Measurements from ENCODE around the gene CARS2. TPM values are rescaled to one million over a fixed set of nuclear protein-coding genes. Genes with fewer than 3 reads are reported as not detected.

Gene CARS2
- total RNA-seq, 1 experiment from 2014 or later, result 52.9 TPM

DNA sequence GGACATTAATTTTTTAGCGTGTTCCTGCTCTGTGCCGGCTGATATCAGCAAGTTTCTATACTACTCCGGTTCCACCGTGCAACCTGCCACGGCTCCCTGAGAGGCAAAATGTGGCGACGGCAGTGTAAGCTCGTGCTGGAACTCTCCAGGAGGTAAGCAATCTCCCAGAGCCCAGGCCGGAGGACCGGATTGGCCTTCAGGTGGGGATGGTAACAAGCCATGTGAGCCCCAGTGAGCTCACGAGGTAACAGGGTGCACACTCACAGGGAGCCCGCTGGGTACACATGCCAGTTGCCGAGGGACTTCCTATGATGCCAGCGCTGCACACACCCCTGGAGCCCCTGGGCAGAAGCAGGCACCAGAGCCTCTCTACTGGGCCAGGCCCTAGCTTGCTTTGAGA, 52.1 kb downstream of the CARS2 start:
- ChIA-PET CTCF (no interaction called here), RAD21 (ENCODE audit: low non-redundant PET in 1 of 2, low total read pairs in 2 of 2, uncharacterized antibody in 2 of 2, unreplicated experiment in 2 of 2) (no interaction called here), POLR2A (no interaction called here)
- H3K4me2 ChIP-seq (ENCODE audit: low read length), result no peak overlapping the region
- BruUV-seq (replicated peaks), result no TSS peak
- intact Hi-C loops (cut with micrococcal nuclease), result no loop called here
- TF ChIP-seq ZFX (IDR thresholded peaks at IDR 0.05), result no peak
- TF ChIP-seq ELF1 (IDR thresholded peaks at IDR 0.05; ENCODE audit: borderline replicate concordance, low read depth), result no peak
- TF ChIP-seq YY1 (IDR thresholded peaks at IDR 0.05; ENCODE audit: extremely low read depth, insufficient replicate concordance, low read depth, low read length), result no peak
- TF ChIP-seq EZH2phosphoT487 (IDR thresholded peaks at IDR 0.05; ENCODE audit: borderline replicate concordance), result no peak
- no peak for TF ChIP-seq SIN3A (IDR thresholded peaks at IDR 0.05; ENCODE audit: low read depth)
- TF ChIP-seq ZBTB33 (IDR thresholded peaks at IDR 0.05; ENCODE audit: extremely low read depth, insufficient replicate concordance, low read length), result no peak
- TF ChIP-seq SRF (IDR thresholded peaks at IDR 0.05; ENCODE audit: low read depth), result no peak
- no peak for TF ChIP-seq ATF3 (IDR thresholded peaks at IDR 0.05)
- TF ChIP-seq POLR2A (IDR thresholded peaks at IDR 0.05; ENCODE audit: borderline replicate concordance, extremely low read depth, insufficient read depth, insufficient read length), result no peak
- no peak for TF ChIP-seq EGR1 (IDR thresholded peaks at IDR 0.05; ENCODE audit: low read depth)
- TF ChIP-seq RAD21 (IDR thresholded peaks at IDR 0.05; ENCODE audit: low read depth), result no peak
- TF ChIP-seq POLR2AphosphoS5 (IDR thresholded peaks at IDR 0.05; ENCODE audit: low read depth, low read length), result no peak
- TF ChIP-seq ZNF274 (IDR thresholded peaks at IDR 0.05; ENCODE audit: low read depth, low read length), result no peak
- no peak for TF ChIP-seq EZH2 (IDR thresholded peaks at IDR 0.05)
- TF ChIP-seq SP1 (IDR thresholded peaks at IDR 0.05; ENCODE audit: low read depth), result no peak
- TF ChIP-seq FOSL1 (IDR thresholded peaks at IDR 0.05; ENCODE audit: low read depth), result no peak
- TF ChIP-seq CEBPB (IDR thresholded peaks at IDR 0.05; ENCODE audit: low read depth), result no peak
- TF ChIP-seq, protein P1, sequence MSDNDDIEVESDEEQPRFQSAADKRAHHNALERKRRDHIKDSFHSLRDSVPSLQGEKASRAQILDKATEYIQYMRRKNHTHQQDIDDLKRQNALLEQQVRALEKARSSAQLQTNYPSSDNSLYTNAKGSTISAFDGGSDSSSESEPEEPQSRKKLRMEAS (IDR thresholded peaks at IDR 0.05), result no peak
- TF ChIP-seq CBX3 (IDR thresholded peaks at IDR 0.05; ENCODE audit: low read depth), result no peak
- no peak for TF ChIP-seq TCF7L2 (IDR thresholded peaks at IDR 0.05; ENCODE audit: borderline replicate concordance, extremely low read depth, insufficient read depth, insufficient read length)
- DNase-seq (ENCODE audit: low read depth, low spot score) (no peak), ATAC-seq (no peak)
- 0 out of 2 replicates have a peak, but pooled peaks cover 3% of the 10 kb centered on the region for H3K79me2 ChIP-seq (ENCODE audit: insufficient read depth, low read length)
- H3K27ac ChIP-seq (ENCODE audit: low read depth, low read length), result no peak overlapping the region
- H2AFZ ChIP-seq (ENCODE audit: low read depth, low read length, poor library complexity, severe bottlenecking), result no peak overlapping the region
- H3K9ac ChIP-seq (ENCODE audit: low read length), result no peak overlapping the region
- H3K9me2 ChIP-seq (ENCODE audit: insufficient read depth), result no peaks in the 10 kb centered on the region
- H3K36me3 ChIP-seq (ENCODE audit: control insufficient read depth in 1 of 2, insufficient read depth in 2 of 2, low read length in 2 of 2), result peaks cover 0 to 8% of the 10 kb centered on the region in 2 experiments; a peak in 1 of 4 replicates
- no peaks in the 10 kb centered on the region for H4K20me1 ChIP-seq (ENCODE audit: insufficient read depth)
- H3K27me3 ChIP-seq (ENCODE audit: insufficient read depth, low read length), result no peaks in the 10 kb centered on the region
- no peak overlapping the region for H3K4me3 ChIP-seq (replicated peaks in 1 of 2; ENCODE audit: low read depth in 1 of 2, low read length in 2 of 2)
- H3K9me3 ChIP-seq (ENCODE audit: control insufficient read depth in 1 of 2, insufficient read depth in 1 of 2, low read depth in 1 of 2, low read length in 2 of 2), result peaks cover 0 to 1% of the 10 kb centered on the region in 2 experiments; a peak in 3 of 4 replicates
- H3K4me1 ChIP-seq (ENCODE audit: control insufficient read depth in 1 of 2, insufficient read depth in 2 of 2, low read length in 2 of 2), result no peaks in the 10 kb centered on the region

All from HCT116 (cell line).